NT2/D1 (cell line): ENCODE measurements around the gene MAGED1.

Source experiments
- SUZ12 ChIP-seq: IDR thresholded peaks from 2 replicates; pipeline ENCODE4 v1.6.1; 2011; ENCODE audit not compliant: insufficient read length, insufficient read depth; ENCODE audit errors: extremely low read depth
- YY1 ChIP-seq: IDR thresholded peaks from 2 replicates; pipeline ENCODE4 v1.6.1; 2011; ENCODE audit not compliant: insufficient read length, insufficient read depth
- ZNF274 ChIP-seq: IDR thresholded peaks from 2 replicates; pipeline ENCODE4 v1.6.1; 2011; ENCODE audit warnings: mild to moderate bottlenecking, low read depth, low read length

- TF ChIP-seq YY1: no peak
- no peak for TF ChIP-seq ZNF274
- no peak for TF ChIP-seq SUZ12
Observed at GRCh38 chrX:51905711-51906110, 12.3 kb downstream of the MAGED1 start.
